OCI-LY3 (cell line): Measurements from ENCODE around the gene ILRUN.

Experiments used
- EZH2phosphoT487 ChIP-seq: fragments of 200-600 bp; shearing (Covaris generic); IDR thresholded peaks from 2 replicates; pipeline ENCODE4 v1.6.1; 2018; ENCODE audit warnings: antibody characterized with exemption, mixed run types, low read depth
- TF ChIP-seq, protein P1 (sequence below): fragments of 200-600, 300-600 bp; sonication (generic); IDR thresholded peaks from 2 replicates; pipeline ENCODE4 v1.5.1; 2014; ENCODE audit warnings: antibody characterized with exemption, low read length, low read depth

DNA sequence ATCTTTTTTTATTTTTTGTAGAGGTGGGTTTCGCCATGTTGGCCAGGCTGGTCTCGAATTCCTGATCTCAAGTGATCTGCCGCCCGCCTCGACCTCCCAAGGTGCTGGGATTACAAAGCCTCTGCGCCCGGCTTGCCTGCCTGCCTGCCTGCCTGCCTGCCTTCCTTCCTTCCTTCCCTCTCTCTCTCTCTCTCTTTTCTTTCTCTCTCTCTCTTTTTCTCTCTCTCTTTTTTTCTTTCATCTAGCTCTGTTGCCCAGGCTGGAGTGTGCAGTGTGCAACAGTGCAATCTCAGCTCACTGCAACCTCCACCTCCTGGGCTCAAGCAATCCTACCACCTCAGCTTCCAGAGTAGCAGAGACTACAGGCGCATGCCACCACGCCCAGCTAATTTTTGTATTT, 4.6 kb upstream of the ILRUN start:
- TF ChIP-seq, protein P1, sequence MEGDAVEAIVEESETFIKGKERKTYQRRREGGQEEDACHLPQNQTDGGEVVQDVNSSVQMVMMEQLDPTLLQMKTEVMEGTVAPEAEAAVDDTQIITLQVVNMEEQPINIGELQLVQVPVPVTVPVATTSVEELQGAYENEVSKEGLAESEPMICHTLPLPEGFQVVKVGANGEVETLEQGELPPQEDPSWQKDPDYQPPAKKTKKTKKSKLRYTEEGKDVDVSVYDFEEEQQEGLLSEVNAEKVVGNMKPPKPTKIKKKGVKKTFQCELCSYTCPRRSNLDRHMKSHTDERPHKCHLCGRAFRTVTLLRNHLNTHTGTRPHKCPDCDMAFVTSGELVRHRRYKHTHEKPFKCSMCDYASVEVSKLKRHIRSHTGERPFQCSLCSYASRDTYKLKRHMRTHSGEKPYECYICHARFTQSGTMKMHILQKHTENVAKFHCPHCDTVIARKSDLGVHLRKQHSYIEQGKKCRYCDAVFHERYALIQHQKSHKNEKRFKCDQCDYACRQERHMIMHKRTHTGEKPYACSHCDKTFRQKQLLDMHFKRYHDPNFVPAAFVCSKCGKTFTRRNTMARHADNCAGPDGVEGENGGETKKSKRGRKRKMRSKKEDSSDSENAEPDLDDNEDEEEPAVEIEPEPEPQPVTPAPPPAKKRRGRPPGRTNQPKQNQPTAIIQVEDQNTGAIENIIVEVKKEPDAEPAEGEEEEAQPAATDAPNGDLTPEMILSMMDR: no peak
- no peak for TF ChIP-seq EZH2phosphoT487
